Bronchial epithelial cell (primary cell): Measurements from ENCODE around the gene CEACAM4. TPM values are rescaled to one million over a fixed set of nuclear protein-coding genes. Genes with fewer than 3 reads are reported as not detected.

Source experiments
- DNase-seq: peaks from one replicate; pipeline ENCODE4 v3.0.0-alpha.2; 2010; ENCODE audit warnings: low read depth
- FAIRE-seq: peaks from 2 replicates; lab custom pipeline; 2011; peaks lifted over from hg19 to GRCh38; lab: Jason Lieb, UNC
- H3K27me3 ChIP-seq: 2 replicates; pipeline ENCODE4 v1.5.1; 2011; ENCODE audit warnings: low read length; ENCODE audit not compliant: control insufficient read depth, insufficient read depth
- H3K36me3 ChIP-seq: 2 replicates; pipeline ENCODE4 v1.5.1; 2011; ENCODE audit warnings: low read length; ENCODE audit not compliant: control insufficient read depth, insufficient read depth
- H3K4me3 ChIP-seq: 2 replicates; pipeline ENCODE4 v1.5.1; 2011; ENCODE audit warnings: mild to moderate bottlenecking, low read depth, low read length, control low read depth
- total RNA-seq: library from RNA; depleted of rRNA; stranded (reverse); fragments of >200 nt; gene quantifications from 2 replicates; pipeline ENCODE4 v1.2.1, GENCODE V29; 2014
- TF ChIP-seq, protein P1 (sequence below): IDR thresholded peaks from 2 replicates; pipeline ENCODE4 v1.5.1; 2011; ENCODE audit warnings: mild to moderate bottlenecking, moderate library complexity, low read length, control low read depth, inconsistent platforms; ENCODE audit not compliant: insufficient read depth, severe bottlenecking

Gene CEACAM4
- total RNA-seq, 1 donor from 2014 or later, result not detected

DNA sequence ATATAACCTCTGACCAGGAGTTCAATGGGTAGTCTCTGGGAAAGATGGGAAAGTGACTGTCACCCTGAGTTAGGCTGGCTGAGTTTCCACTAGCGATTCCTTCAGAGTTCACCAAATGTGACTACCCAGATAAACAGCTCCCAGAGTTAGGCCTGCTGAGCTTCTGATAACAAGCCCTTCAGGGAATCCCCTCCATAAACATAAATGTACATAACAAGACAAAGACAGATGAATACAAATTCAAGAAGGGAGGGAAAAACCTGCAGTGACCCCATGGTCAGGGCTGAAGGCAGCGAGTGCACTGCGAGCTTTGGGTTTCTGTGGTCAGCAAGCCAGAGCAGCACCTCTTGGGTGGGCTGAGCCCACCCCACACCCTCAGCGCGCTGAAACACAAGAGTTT lies 25.4 kb upstream of the CEACAM4 start:
- DNase-seq (no peak), FAIRE-seq (no peak)
- Histone ChIP-seq H3K27me3 (peaks cover 5% of the 10 kb centered on the region), H3K36me3 (no peaks in the 10 kb centered on the region), H3K4me3 (no peak overlapping the region)
- TF ChIP-seq, protein P1, sequence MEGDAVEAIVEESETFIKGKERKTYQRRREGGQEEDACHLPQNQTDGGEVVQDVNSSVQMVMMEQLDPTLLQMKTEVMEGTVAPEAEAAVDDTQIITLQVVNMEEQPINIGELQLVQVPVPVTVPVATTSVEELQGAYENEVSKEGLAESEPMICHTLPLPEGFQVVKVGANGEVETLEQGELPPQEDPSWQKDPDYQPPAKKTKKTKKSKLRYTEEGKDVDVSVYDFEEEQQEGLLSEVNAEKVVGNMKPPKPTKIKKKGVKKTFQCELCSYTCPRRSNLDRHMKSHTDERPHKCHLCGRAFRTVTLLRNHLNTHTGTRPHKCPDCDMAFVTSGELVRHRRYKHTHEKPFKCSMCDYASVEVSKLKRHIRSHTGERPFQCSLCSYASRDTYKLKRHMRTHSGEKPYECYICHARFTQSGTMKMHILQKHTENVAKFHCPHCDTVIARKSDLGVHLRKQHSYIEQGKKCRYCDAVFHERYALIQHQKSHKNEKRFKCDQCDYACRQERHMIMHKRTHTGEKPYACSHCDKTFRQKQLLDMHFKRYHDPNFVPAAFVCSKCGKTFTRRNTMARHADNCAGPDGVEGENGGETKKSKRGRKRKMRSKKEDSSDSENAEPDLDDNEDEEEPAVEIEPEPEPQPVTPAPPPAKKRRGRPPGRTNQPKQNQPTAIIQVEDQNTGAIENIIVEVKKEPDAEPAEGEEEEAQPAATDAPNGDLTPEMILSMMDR, result no peak

DNA sequence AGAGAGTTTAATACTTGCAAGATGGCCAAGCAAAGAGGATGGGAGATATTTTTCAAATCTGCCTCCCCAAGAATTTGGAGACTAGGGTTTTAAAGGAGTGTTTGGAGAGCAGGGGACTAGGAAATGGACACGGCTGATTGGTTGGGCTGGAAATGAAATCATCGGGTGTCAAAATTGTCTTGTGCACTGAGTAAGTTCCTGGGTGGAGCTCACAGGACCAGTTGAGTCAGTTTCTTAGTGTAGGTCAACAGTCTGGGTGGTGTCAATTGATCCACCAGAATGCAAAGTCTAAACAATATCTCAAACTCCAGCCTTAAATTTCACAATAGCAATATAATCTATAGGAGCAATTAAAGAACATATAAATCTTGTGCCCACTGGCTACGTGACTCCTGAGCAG lies 23.0 kb upstream of the CEACAM4 start:
- Histone ChIP-seq H3K27me3 (peaks cover 5% of the 10 kb centered on the region), H3K4me3 (no peak overlapping the region), H3K36me3 (no peaks in the 10 kb centered on the region)
- TF ChIP-seq, protein P1, result no peak
- FAIRE-seq (no peak), DNase-seq (peak; percentile 63)

DNA sequence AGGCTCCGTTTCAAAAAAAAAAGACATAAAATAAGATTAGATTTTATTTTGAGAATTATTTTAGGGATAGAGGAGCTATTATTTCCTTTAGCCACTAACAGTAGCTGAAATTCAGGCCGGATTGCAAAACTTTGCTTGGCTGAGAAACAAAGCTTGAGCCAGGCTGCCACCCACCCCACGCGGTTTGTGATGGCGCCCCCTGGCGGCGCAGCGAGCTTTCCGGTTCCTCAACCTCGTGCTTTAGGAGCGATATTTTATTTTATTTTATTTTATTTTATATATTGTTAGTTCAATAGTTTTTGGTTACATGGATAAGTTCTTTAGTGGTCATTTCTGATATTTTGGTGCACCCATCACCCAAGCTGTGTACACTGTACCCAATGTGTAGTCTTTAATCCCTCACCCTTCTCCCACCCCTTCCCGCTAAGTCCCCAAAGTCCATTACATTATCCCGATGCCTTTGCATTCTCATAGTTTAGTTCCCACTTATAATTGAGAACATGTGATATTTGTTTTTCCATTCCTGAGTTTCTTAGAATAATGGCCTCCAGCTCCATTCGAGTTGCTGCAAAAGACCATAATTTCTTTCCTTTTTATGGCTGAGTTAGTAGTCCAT lies 19.8 kb upstream of the CEACAM4 start:
- DNase-seq (no peak), FAIRE-seq (no peak)
- Histone ChIP-seq H3K36me3 (no peaks in the 10 kb centered on the region), H3K4me3 (no peak overlapping the region), H3K27me3 (peaks cover 5% of the 10 kb centered on the region)
- TF ChIP-seq, protein P1, result peak; percentile 36

DNA sequence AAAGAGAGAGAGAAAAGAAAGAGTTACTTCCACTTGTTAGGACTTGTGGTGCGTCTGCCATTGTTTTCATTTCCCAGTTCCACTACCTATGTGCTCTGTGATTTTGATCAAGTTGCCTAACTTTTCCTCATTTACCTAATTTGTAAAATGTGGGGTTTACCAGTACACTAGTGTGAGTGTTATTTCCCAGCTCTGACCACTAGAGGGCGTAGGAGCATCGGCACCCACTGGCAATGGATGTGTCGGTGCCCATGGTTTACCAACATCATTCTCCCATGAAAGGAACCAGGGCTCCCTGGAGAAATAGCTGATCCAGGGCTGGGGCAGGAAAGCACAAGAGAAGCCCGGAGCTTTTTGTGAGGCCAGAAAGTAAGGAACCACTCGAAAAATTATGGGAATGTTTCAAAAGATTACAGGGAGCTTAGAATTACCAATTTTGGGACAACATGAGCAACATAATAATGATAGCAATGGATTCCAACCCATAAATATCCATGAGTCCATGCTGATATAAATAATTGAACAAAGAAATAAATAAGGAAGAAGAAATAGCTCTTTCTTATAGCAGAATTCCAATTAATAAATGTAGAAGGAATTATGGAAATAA lies 15.1 kb upstream of the CEACAM4 start:
- no peaks in the 10 kb centered on the region for H3K27me3 ChIP-seq
- DNase-seq (peak; percentile 44), FAIRE-seq (no peak)
- H3K4me3 ChIP-seq, result no peak overlapping the region
- no peaks in the 10 kb centered on the region for H3K36me3 ChIP-seq
- TF ChIP-seq, protein P1, result peak; percentile 83

DNA sequence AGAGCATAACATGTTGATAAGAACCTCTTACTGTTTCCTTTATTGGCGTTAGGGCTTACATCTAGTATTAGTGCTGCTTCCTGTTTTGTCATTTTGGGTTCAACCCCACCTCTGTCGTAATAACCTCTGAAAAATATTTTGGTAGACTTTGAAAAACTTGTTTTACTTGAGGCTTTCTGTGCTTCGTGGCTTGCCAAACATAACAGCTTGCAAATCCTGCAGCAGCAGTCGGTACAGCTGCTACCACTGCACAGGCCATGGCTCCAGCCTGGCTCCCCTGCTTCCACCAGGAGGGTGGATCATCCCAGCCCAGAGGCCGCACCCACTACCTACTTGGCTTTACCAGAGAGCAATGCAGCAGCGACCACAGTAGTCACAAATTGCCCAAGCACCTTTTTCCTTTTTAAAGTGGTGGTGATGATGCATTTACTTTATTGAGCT lies 11.8 kb upstream of the CEACAM4 start:
- TF ChIP-seq, protein P1, result no peak
- Histone ChIP-seq H3K27me3 (no peaks in the 10 kb centered on the region), H3K4me3 (no peak overlapping the region), H3K36me3 (no peaks in the 10 kb centered on the region)
- peak; percentile 43 for FAIRE-seq
- no peak for DNase-seq

DNA sequence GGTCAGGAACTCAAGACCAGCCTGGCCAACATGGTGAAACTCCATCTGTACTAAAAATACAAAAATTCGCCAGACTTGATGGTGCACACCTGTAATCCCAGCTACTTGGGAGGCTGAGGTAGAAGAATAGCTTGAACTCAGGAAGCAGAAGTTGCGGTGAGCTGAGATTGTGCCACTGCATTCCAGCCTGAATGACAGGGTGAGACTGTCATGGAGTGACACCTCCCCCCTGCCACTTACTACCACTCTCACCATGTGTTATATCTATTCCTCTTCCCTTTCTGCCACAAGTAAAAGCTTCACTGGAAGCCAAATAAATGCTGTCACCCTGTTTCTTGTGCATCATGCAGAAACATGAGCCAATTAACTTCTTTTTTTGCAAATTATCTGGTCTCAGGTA lies 10.6 kb upstream of the CEACAM4 start:
- no peaks in the 10 kb centered on the region for H3K36me3 ChIP-seq
- no peak overlapping the region for H3K4me3 ChIP-seq
- FAIRE-seq (no peak), DNase-seq (no peak)
- no peaks in the 10 kb centered on the region for H3K27me3 ChIP-seq
- TF ChIP-seq, protein P1, result no peak
